T-helper 2 cell treated with Interferon-gamma antibody and Interleukin-4, amounts not matched to agents 5 μg/mL and 100 μg/mL, for 36 hours (primary cell): ENCODE results near the gene TSHZ2.
"Not testable (repeated sequence)": the region's sequence is repeated elsewhere in the genome, so short reads cannot be mapped to it uniquely, and the experiment has no call there.

Source experiments
- DNase-seq: peaks from one replicate; pipeline ENCODE4 v3.0.0; 2021; ENCODE audit warnings: low spot score
- H3K27ac Mint-ChIP-seq: one replicate; pipeline ENCODE4 v1.8.0; 2021; ENCODE audit warnings: mild to moderate bottlenecking, mixed read lengths
- H3K27me3 Mint-ChIP-seq: one replicate; pipeline ENCODE4 v1.8.0; 2021; ENCODE audit warnings: low read depth, mixed read lengths
- H3K36me3 Mint-ChIP-seq: one replicate; pipeline ENCODE4 v1.8.0; 2021; ENCODE audit warnings: low read depth, mixed read lengths
- H3K4me1 Mint-ChIP-seq: one replicate; pipeline ENCODE4 v1.8.0; 2021; ENCODE audit warnings: low read depth, mixed read lengths
- H3K4me3 Mint-ChIP-seq: one replicate; pipeline ENCODE4 v1.8.0; 2022; ENCODE audit warnings: mild to moderate bottlenecking, moderate library complexity, mixed read lengths
- H3K9me3 Mint-ChIP-seq: one replicate; pipeline ENCODE4 v1.8.0; 2021; ENCODE audit warnings: mixed read lengths

Gene TSHZ2

GRCh38 chr20:53089851-53090250 lies 117.7 kb downstream of the TSHZ2 start:
- H3K27ac Mint-ChIP-seq, H3K9me3 Mint-ChIP-seq, H3K4me3 Mint-ChIP-seq, H3K36me3 Mint-ChIP-seq, H3K27me3 Mint-ChIP-seq, DNase-seq, H3K4me1 Mint-ChIP-seq: not testable (repeated sequence)

- no peaks in the 10 kb centered on the region for H3K27me3 Mint-ChIP-seq
- DNase-seq: no peak
- no peaks in the 10 kb centered on the region for H3K4me1 Mint-ChIP-seq
- no peak overlapping the region for H3K4me3 Mint-ChIP-seq
- no peaks in the 10 kb centered on the region for H3K36me3 Mint-ChIP-seq
- no peak overlapping the region for H3K27ac Mint-ChIP-seq
- H3K9me3 Mint-ChIP-seq: no peaks in the 10 kb centered on the region
Observed at GRCh38 chr20:53091789-53092188, 119.6 kb downstream of the TSHZ2 start.

- no peak overlapping the region for H3K4me3 Mint-ChIP-seq
- no peaks in the 10 kb centered on the region for H3K36me3 Mint-ChIP-seq
- no peak for DNase-seq
- H3K27ac Mint-ChIP-seq: no peak overlapping the region
- no peaks in the 10 kb centered on the region for H3K27me3 Mint-ChIP-seq
- H3K9me3 Mint-ChIP-seq: no peaks in the 10 kb centered on the region
- H3K4me1 Mint-ChIP-seq: no peaks in the 10 kb centered on the region
Observed at GRCh38 chr20:53092772-53093300, 120.7 kb downstream of the TSHZ2 start.

- no peak for DNase-seq
- Mint-ChIP-seq H3K27me3 (no peaks in the 10 kb centered on the region), H3K4me3 (no peak overlapping the region), H3K9me3 (no peaks in the 10 kb centered on the region), H3K4me1 (no peaks in the 10 kb centered on the region), H3K27ac (no peak overlapping the region), H3K36me3 (no peaks in the 10 kb centered on the region)
Observed at GRCh38 chr20:53097371-53097770, 125.2 kb downstream of the TSHZ2 start.

GRCh38 chr20:53097791-53098190 lies 125.6 kb downstream of the TSHZ2 start:
- no peak overlapping the region for H3K4me3 Mint-ChIP-seq
- no peaks in the 10 kb centered on the region for H3K27me3 Mint-ChIP-seq
- no peaks in the 10 kb centered on the region for H3K9me3 Mint-ChIP-seq

GRCh38 chr20:53098621-53099020 lies 126.5 kb downstream of the TSHZ2 start:
- no peaks in the 10 kb centered on the region for H3K27me3 Mint-ChIP-seq
- H3K4me3 Mint-ChIP-seq: no peak overlapping the region
- no peaks in the 10 kb centered on the region for H3K36me3 Mint-ChIP-seq
- DNase-seq: no peak
- no peaks in the 10 kb centered on the region for H3K4me1 Mint-ChIP-seq
- no peaks in the 10 kb centered on the region for H3K9me3 Mint-ChIP-seq
- H3K27ac Mint-ChIP-seq: no peak overlapping the region

More at GRCh38 chr20:53097791-53098190, 125.6 kb downstream of the TSHZ2 start:
- no peaks in the 10 kb centered on the region for H3K4me1 Mint-ChIP-seq
- no peak for DNase-seq
- H3K36me3 Mint-ChIP-seq: no peaks in the 10 kb centered on the region
- H3K27ac Mint-ChIP-seq: no peak overlapping the region

- Mint-ChIP-seq H3K27ac (no peak overlapping the region), H3K27me3 (no peaks in the 10 kb centered on the region), H3K4me1 (no peaks in the 10 kb centered on the region), H3K36me3 (no peaks in the 10 kb centered on the region), H3K4me3 (no peak overlapping the region), H3K9me3 (no peaks in the 10 kb centered on the region)
- DNase-seq: no peak
Observed at GRCh38 chr20:53099856-53100255, 127.7 kb downstream of the TSHZ2 start.

GRCh38 chr20:53100476-53100911 lies 128.3 kb downstream of the TSHZ2 start:
- no peak overlapping the region for H3K27ac Mint-ChIP-seq

GRCh38 chr20:53101992-53102760 lies 130.0 kb downstream of the TSHZ2 start:
- Mint-ChIP-seq H3K9me3 (no peaks in the 10 kb centered on the region), H3K36me3 (no peaks in the 10 kb centered on the region)

More at GRCh38 chr20:53100476-53100911, 128.3 kb downstream of the TSHZ2 start:
- no peaks in the 10 kb centered on the region for H3K36me3 Mint-ChIP-seq
- no peaks in the 10 kb centered on the region for H3K4me1 Mint-ChIP-seq
- H3K27me3 Mint-ChIP-seq: no peaks in the 10 kb centered on the region
- no peak overlapping the region for H3K4me3 Mint-ChIP-seq
- DNase-seq: no peak
- H3K9me3 Mint-ChIP-seq: no peaks in the 10 kb centered on the region

GRCh38 chr20:53103124-53103523 lies 131.0 kb downstream of the TSHZ2 start:
- Mint-ChIP-seq H3K27ac (no peak overlapping the region), H3K36me3 (no peaks in the 10 kb centered on the region), H3K4me1 (no peaks in the 10 kb centered on the region), H3K27me3 (no peaks in the 10 kb centered on the region), H3K9me3 (no peaks in the 10 kb centered on the region), H3K4me3 (no peak overlapping the region)
- no peak for DNase-seq

More at GRCh38 chr20:53101992-53102760, 130.0 kb downstream of the TSHZ2 start:
- no peak for DNase-seq
- H3K4me1 Mint-ChIP-seq: no peaks in the 10 kb centered on the region
- H3K27ac Mint-ChIP-seq: no peak overlapping the region
- no peak overlapping the region for H3K4me3 Mint-ChIP-seq
- H3K27me3 Mint-ChIP-seq: no peaks in the 10 kb centered on the region

GRCh38 chr20:53104884-53105283 lies 132.7 kb downstream of the TSHZ2 start:
- Mint-ChIP-seq H3K36me3 (no peaks in the 10 kb centered on the region), H3K27ac (no peak overlapping the region), H3K4me3 (no peak overlapping the region), H3K9me3 (no peaks in the 10 kb centered on the region), H3K27me3 (no peaks in the 10 kb centered on the region), H3K4me1 (no peaks in the 10 kb centered on the region)
- no peak for DNase-seq

GRCh38 chr20:53116733-53117132 lies 144.6 kb downstream of the TSHZ2 start:
- no peaks in the 10 kb centered on the region for H3K9me3 Mint-ChIP-seq
- no peak overlapping the region for H3K27ac Mint-ChIP-seq
- H3K27me3 Mint-ChIP-seq: no peaks in the 10 kb centered on the region
- no peaks in the 10 kb centered on the region for H3K36me3 Mint-ChIP-seq
- H3K4me3 Mint-ChIP-seq: no peak overlapping the region
- no peaks in the 10 kb centered on the region for H3K4me1 Mint-ChIP-seq
- DNase-seq: no peak

GRCh38 chr20:53122853-53123252 lies 150.7 kb downstream of the TSHZ2 start:
- no peak overlapping the region for H3K27ac Mint-ChIP-seq

GRCh38 chr20:53124075-53124551 lies 152.0 kb downstream of the TSHZ2 start:
- no peaks in the 10 kb centered on the region for H3K4me1 Mint-ChIP-seq
- no peak overlapping the region for H3K27ac Mint-ChIP-seq

More at GRCh38 chr20:53122853-53123252, 150.7 kb downstream of the TSHZ2 start:
- no peaks in the 10 kb centered on the region for H3K27me3 Mint-ChIP-seq
- no peaks in the 10 kb centered on the region for H3K4me1 Mint-ChIP-seq
- H3K4me3 Mint-ChIP-seq: no peak overlapping the region
- DNase-seq: no peak
- no peaks in the 10 kb centered on the region for H3K9me3 Mint-ChIP-seq
- H3K36me3 Mint-ChIP-seq: no peaks in the 10 kb centered on the region

More at GRCh38 chr20:53124075-53124551, 152.0 kb downstream of the TSHZ2 start:
- Mint-ChIP-seq H3K27me3 (no peaks in the 10 kb centered on the region), H3K4me3 (no peak overlapping the region), H3K9me3 (no peaks in the 10 kb centered on the region), H3K36me3 (no peaks in the 10 kb centered on the region)
- no peak for DNase-seq
